ENCODE data around the gene CYP17A1.
"Not testable (repeated sequence)": the region's sequence is repeated elsewhere in the genome, so short reads cannot be mapped to it uniquely, and the experiment has no call there.

GRCh38 chr10:102853237-102853636, 16.0 kb upstream of the CYP17A1 start:
- TF ChIP-seq CTCF (conservative IDR thresholded peaks at IDR 0.05 in 1 of 2, IDR thresholded peaks at IDR 0.05 in 1 of 2; ENCODE audit: low read depth in 1 of 2, low read length in 2 of 2); EZH2 (IDR thresholded peaks at IDR 0.05; ENCODE audit: low read length, missing control alignments): not testable (repeated sequence)

Data from fibroblast of lung (primary cell).